GM18498 (cell line): ENCODE results near the gene LSM14B.
"Not testable (repeated sequence)": the region's sequence is repeated elsewhere in the genome, so short reads cannot be mapped to it uniquely, and the experiment has no call there.

Source experiments
- ATAC-seq: cut with Tn5 transposase; IDR thresholded peaks from one replicate; pipeline ENCODE4 v1.9.1; 2021; ENCODE audit warnings: mild to moderate bottlenecking, moderate library complexity; ENCODE audit not compliant: unreplicated experiment

Gene LSM14B

GRCh38 chr20:62143957-62144825 lies 21.9 kb downstream of the LSM14B start:
- ATAC-seq, result peak; percentile 20

- ATAC-seq, result no peak
Observed at GRCh38 chr20:62145688-62146018, 23.4 kb downstream of the LSM14B start.

- no peak for ATAC-seq
Observed at GRCh38 chr20:62146019-62146755, 23.9 kb downstream of the LSM14B start.

- ATAC-seq, result no peak
Observed at GRCh38 chr20:62147125-62147524, 24.9 kb downstream of the LSM14B start.

GRCh38 chr20:62147528-62147927 lies 25.3 kb downstream of the LSM14B start:
- ATAC-seq, result no peak

GRCh38 chr20:62148383-62148782 lies 26.1 kb downstream of the LSM14B start:
- not testable (repeated sequence) for ATAC-seq

GRCh38 chr20:62148908-62149314 lies 26.6 kb downstream of the LSM14B start:
- no peak for ATAC-seq

- no peak for ATAC-seq
Observed at GRCh38 chr20:62149532-62150309, 27.4 kb downstream of the LSM14B start.

- ATAC-seq, result no peak
Observed at GRCh38 chr20:62150310-62150575, 28.0 kb downstream of the LSM14B start.

GRCh38 chr20:62151225-62151624 lies 28.9 kb downstream of the LSM14B start:
- ATAC-seq, result no peak

GRCh38 chr20:62151835-62152364 lies 29.6 kb downstream of the LSM14B start:
- no peak for ATAC-seq

- ATAC-seq, result no peak
Observed at GRCh38 chr20:62155428-62156253, 33.4 kb downstream of the LSM14B start.

GRCh38 chr20:62156254-62156556 lies 33.9 kb downstream of the LSM14B start:
- no peak for ATAC-seq

- ATAC-seq, result no peak
Observed at GRCh38 chr20:62156592-62157386, 34.5 kb downstream of the LSM14B start.

GRCh38 chr20:62157387-62158087 lies 35.3 kb downstream of the LSM14B start:
- ATAC-seq, result no peak

- no peak for ATAC-seq
Observed at GRCh38 chr20:62158088-62158400, 35.8 kb downstream of the LSM14B start.

GRCh38 chr20:62158541-62158940 lies 36.3 kb downstream of the LSM14B start:
- no peak for ATAC-seq

- no peak for ATAC-seq
Observed at GRCh38 chr20:62159052-62159451, 36.8 kb downstream of the LSM14B start.

GRCh38 chr20:62159839-62160238 lies 37.6 kb downstream of the LSM14B start:
- no peak for ATAC-seq

GRCh38 chr20:62160253-62160652 lies 38.0 kb downstream of the LSM14B start:
- ATAC-seq, result no peak
